Activated B cell treated with CpG ODN at 0.5 μM for 24 hours (primary cell): ENCODE measurements around the gene CCNT1. TPM values are rescaled to one million over a fixed set of nuclear protein-coding genes. Genes with fewer than 3 reads are reported as not detected.
"Not testable (repeated sequence)": the region's sequence is repeated elsewhere in the genome, so short reads cannot be mapped to it uniquely, and the experiment has no call there.

ENCODE experiments used
- ATAC-seq: fragments of 200-7000 bp; cut with Tn5 transposase; one replicate; pipeline ENCODE4 v1.10.0; 2021; ENCODE audit warnings: low read depth, mild to moderate bottlenecking, moderate library complexity
- CTCF ChIA-PET: fragments of 350-600 bp; sonication (Branson Sonifier 250); formaldehyde crosslinking; loops from one replicate; lab custom pipeline; 2021; ENCODE audit warnings: antibody characterized with exemption; lab: Charles Lee
- POLR2A ChIA-PET: fragments of 350-600 bp; sonication (Branson Sonifier 250); formaldehyde crosslinking; loops from one replicate; lab custom pipeline; 2021; ENCODE audit warnings: antibody characterized with exemption; lab: Charles Lee
- DNase-seq: peaks from one replicate; pipeline ENCODE4 v3.0.0; 2022
- H3K27ac Mint-ChIP-seq: one replicate; pipeline ENCODE4 v1.8.0; 2020; ENCODE audit warnings: mixed read lengths
- H3K27me3 Mint-ChIP-seq: one replicate; pipeline ENCODE4 v1.8.0; 2021; ENCODE audit warnings: mixed read lengths
- H3K36me3 Mint-ChIP-seq: one replicate; pipeline ENCODE4 v1.8.0; 2021; ENCODE audit warnings: low read depth, mixed read lengths
- H3K4me1 Mint-ChIP-seq: one replicate; pipeline ENCODE4 v1.8.0; 2021; ENCODE audit warnings: mixed read lengths
- H3K4me3 Mint-ChIP-seq: one replicate; pipeline ENCODE4 v1.8.0; 2020; ENCODE audit warnings: mild to moderate bottlenecking, mixed read lengths
- H3K9me3 Mint-ChIP-seq: one replicate; pipeline ENCODE4 v1.8.0; 2020; ENCODE audit warnings: mixed read lengths
- intact Hi-C: fragments of 100-400 bp; cut with micrococcal nuclease; formaldehyde crosslinking; loops from one replicate; pipeline ENCODE4 v1.15.1; 2024
- total RNA-seq: library from RNA; stranded (reverse); gene quantifications from 2 replicates; pipeline ENCODE4 v1.2.3, GENCODE V29; 2022
- TF ChIP-seq, protein P1 (sequence below): fragments of 200-600 bp; IDR thresholded peaks from one replicate; pipeline ENCODE4 v1.8.0; 2022; ENCODE audit warnings: antibody characterized with exemption, mild to moderate bottlenecking

The CCNT1 gene
- total RNA-seq, 1 donor from 2014 or later, result 48.9 TPM

DNA sequence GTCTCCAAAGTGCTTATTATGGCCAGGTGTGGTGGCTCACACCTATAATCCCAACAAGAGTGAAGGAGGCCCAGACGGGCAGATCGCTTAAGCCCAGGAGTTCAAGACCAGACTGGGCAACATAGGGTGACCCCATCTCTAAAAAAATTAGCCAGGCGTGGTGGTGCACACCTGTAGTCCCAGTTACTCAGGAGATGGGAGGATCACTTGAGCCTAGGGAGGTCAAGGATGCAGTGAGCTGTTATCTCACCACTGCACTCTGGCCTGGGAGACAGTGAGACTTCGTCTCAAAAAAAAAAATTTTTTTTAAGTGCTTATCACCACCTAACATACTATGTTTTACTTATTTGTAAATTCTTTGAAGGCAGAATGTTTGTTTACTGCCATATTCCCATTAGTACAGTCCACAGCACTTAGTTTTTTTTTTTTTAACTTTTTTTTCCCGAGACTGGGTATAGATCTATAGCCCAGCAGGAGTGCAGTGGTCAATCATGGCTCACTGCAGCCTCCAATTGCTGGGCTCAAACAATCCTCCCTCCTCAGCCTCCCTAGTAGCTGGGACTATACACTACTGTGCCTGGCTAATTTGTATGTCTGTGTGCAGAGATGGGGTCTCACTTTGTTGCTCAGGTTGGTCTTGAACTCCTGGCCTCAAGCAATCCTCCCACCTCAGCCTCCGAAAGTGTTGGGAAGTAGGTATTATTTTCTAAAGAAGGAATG is 29.7 kb downstream of the CCNT1 start:
- H3K27ac Mint-ChIP-seq, result no peak overlapping the region
- CTCF ChIA-PET, result interaction anchor here (0.7 kb wide), 1 partner anchor 724 kb away, joined by 3 read pairs; no protein-coding TSS in a partner anchor
- no peak for DNase-seq
- TF ChIP-seq, protein P1, sequence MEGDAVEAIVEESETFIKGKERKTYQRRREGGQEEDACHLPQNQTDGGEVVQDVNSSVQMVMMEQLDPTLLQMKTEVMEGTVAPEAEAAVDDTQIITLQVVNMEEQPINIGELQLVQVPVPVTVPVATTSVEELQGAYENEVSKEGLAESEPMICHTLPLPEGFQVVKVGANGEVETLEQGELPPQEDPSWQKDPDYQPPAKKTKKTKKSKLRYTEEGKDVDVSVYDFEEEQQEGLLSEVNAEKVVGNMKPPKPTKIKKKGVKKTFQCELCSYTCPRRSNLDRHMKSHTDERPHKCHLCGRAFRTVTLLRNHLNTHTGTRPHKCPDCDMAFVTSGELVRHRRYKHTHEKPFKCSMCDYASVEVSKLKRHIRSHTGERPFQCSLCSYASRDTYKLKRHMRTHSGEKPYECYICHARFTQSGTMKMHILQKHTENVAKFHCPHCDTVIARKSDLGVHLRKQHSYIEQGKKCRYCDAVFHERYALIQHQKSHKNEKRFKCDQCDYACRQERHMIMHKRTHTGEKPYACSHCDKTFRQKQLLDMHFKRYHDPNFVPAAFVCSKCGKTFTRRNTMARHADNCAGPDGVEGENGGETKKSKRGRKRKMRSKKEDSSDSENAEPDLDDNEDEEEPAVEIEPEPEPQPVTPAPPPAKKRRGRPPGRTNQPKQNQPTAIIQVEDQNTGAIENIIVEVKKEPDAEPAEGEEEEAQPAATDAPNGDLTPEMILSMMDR, result no peak
- H3K4me1 Mint-ChIP-seq, result peaks cover 6% of the 10 kb centered on the region
- ATAC-seq, result no peak
- POLR2A ChIA-PET, result no interaction called here
- no peaks in the 10 kb centered on the region for H3K9me3 Mint-ChIP-seq
- H3K36me3 Mint-ChIP-seq, result peaks cover 35% of the 10 kb centered on the region
- H3K27me3 Mint-ChIP-seq, result no peaks in the 10 kb centered on the region
- no peak overlapping the region for H3K4me3 Mint-ChIP-seq
- intact Hi-C loops, result no loop called here

DNA sequence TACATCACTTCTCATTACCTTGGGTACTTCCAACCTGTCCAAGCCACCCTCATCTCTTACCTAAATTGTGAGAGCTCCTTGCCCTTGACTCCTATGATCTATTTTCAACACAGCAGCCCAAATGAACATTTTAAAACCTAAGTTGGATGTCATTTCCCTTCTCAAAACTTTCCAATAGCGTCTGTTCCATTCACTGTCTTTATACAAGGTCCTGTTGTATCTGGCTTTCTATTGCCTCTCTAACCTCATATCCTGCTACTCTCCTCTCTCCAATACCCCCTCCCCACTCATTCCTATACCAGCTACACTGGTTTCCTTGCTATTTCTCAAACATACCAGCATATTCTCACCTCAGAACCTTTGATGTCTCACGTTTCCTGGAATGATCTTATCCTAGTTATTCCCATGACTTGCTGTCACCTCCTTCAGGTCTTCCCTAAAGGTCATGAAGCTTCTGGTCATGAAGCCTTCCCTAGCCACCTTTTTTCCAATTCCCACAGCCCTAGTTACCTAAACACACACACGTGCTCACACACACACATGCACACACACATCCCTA is 30.4 kb downstream of the CCNT1 start:
- Mint-ChIP-seq H3K27me3 (no peaks in the 10 kb centered on the region), H3K4me3 (no peak overlapping the region), H3K27ac (no peak overlapping the region), H3K9me3 (no peaks in the 10 kb centered on the region), H3K36me3 (peaks cover 34% of the 10 kb centered on the region), H3K4me1 (peaks cover 13% of the 10 kb centered on the region)
- ChIA-PET POLR2A (no interaction called here), CTCF (no interaction called here)
- intact Hi-C loops, result no loop called here
- TF ChIP-seq, protein P1, result no peak
- no peak for DNase-seq
- no peak for ATAC-seq

DNA sequence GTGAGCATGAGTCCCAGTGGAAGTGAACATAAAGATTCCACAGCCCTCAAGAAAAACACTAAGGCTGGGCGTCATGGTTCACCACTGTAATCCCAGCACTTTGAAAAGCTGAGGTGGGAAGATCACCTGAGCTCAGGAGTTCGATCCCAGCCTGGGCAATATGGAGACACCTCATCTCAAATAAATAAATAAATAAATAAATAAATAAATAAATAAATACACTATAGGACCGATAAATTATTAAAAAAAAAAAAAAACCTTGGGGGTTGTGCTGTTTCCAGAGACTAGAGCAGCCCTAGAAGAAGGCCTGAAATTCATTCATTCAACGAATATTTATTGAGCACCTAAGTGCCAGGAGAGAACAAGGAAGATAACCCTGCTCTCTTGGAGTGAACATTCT is 33.0 kb downstream of the CCNT1 start:
- H3K36me3 Mint-ChIP-seq, result peaks cover 38% of the 10 kb centered on the region
- ChIA-PET CTCF (no interaction called here), POLR2A (no interaction called here)
- no peak for ATAC-seq
- TF ChIP-seq, protein P1, result no peak
- H3K4me3 Mint-ChIP-seq, result peak overlapping the region; percentile 24
- no peaks in the 10 kb centered on the region for H3K9me3 Mint-ChIP-seq
- peaks cover 38% of the 10 kb centered on the region for H3K4me1 Mint-ChIP-seq
- H3K27ac Mint-ChIP-seq, result no peak overlapping the region
- intact Hi-C loops, result no loop called here
- no peaks in the 10 kb centered on the region for H3K27me3 Mint-ChIP-seq
- DNase-seq, result no peak

DNA sequence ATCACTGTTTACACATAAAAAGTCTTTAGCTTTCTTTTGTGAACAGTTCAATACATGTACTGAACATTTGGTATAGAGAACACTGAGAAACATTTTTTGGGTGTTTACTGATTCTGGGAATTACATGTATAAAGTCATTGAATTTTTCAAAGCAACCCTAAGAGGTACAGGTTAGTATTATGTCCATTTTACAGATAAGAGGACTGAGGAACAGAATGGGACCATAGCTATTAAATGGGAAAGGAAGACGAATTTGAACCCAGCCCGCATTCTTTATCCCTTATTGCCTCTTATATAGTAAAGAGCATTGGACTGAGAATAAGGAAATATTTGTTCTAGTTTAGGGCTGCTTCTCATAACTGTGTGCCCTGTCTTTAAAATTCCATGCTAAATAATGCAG is 33.6 kb downstream of the CCNT1 start:
- Mint-ChIP-seq H3K36me3 (peaks cover 39% of the 10 kb centered on the region), H3K27me3 (no peaks in the 10 kb centered on the region), H3K4me1 (peaks cover 45% of the 10 kb centered on the region), H3K4me3 (peak overlapping the region; percentile 97), H3K9me3 (no peaks in the 10 kb centered on the region), H3K27ac (peak overlapping the region; percentile 24)
- POLR2A ChIA-PET, result interaction anchor here (1.0 to 2.1 kb wide), 6 partner anchors 12 to 1059 kb away, joined by 3 to 19 read pairs (median 4); partner anchors contain the start of genes ASB8, CCNT1, SENP1 and TMBIM6
- no peak for DNase-seq
- no peak for ATAC-seq
- intact Hi-C loops, result loop anchor here (1.0 kb wide), 1 partner anchor 33 kb away; the partner anchor contains the start of gene CCNT1
- TF ChIP-seq, protein P1, result no peak
- CTCF ChIA-PET, result no interaction called here

DNA sequence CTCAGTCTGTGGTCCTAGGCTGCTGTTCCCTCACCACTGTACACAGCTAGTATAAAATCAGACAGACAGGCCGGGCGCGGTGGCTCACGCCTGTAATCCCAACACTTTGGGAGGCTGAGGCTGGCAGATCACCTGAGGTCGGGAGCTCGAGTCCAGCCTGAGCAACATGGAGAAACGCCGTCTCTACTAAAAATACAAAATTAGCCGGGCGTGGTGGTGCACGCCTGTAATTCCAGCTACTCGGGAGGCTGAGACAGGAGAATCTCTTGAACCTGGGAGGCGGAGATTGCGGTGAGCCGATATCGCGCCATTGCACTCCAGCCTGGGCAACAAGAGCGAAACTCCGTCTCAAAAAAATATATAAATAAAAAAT is 34.0 kb downstream of the CCNT1 start:
- CTCF ChIA-PET, result not testable (repeated sequence)

More for the DNA sequence above, 34.0 kb downstream of the CCNT1 start:
- Mint-ChIP-seq H3K4me1 (peaks cover 48% of the 10 kb centered on the region), H3K4me3 (peak overlapping the region; percentile 97), H3K36me3 (peaks cover 39% of the 10 kb centered on the region), H3K27ac (peak overlapping the region; percentile 95)
- DNase-seq, ATAC-seq, H3K27me3 Mint-ChIP-seq, H3K9me3 Mint-ChIP-seq: not testable (repeated sequence)
- POLR2A ChIA-PET, result interaction anchor here (0.6 to 2.1 kb wide), 12 partner anchors 10 to 1059 kb away, joined by 3 to 19 read pairs (median 3); partner anchors contain the start of genes ASB8, CCNT1, SENP1 and TMBIM6
- intact Hi-C loops, result loop anchor here (1.0 kb wide), 1 partner anchor 34 kb away; the partner anchor contains the start of gene CCNT1
